ENCODE results near the gene BTLA.
"Not testable (repeated sequence)": the region's sequence is repeated elsewhere in the genome, so short reads cannot be mapped to it uniquely, and the experiment has no call there.

BTLA gene

GRCh38 chr3:112489674-112490479 lies 9.4 kb downstream of the BTLA start:
- no peak for DNase-seq

DNA sequence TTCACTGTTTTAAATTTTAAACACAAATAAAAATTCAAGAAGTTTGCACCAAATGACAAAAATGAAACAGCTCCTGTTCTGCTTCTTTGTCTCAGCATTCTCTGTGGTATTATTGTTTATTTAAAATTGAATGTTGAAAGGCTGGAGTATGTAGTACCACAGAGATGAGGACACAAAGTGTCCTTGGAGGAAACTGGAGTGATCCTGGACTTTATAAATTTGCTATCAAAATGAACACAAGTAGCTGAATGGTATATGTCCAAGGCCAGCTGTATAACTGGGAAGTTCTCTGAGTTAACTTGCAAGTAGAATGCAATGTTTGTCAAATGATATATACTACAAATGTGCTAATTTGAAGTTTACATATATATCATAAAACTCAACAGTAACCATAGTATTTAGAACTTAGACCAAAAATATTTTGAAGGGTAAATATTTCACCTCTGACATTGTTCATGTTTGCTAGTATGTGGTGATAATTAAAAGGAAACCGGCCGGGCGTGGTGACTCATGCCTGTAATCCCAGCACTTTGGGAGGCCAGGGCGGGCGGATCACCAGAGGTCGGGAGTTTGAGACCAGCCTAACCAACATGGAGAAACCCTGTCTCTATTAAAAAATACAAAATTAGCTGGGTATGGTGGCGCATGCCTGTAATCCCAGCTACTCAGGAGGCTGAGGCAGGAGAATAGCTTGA lies 12.3 kb downstream of the BTLA start:
- peak; percentile 3 for DNase-seq

- no peak for DNase-seq
Measured at GRCh38 chr3:112484352-112484751, 14.9 kb downstream of the BTLA start.

GRCh38 chr3:112482675-112483074 lies 16.6 kb downstream of the BTLA start:
- no peak for DNase-seq

DNA sequence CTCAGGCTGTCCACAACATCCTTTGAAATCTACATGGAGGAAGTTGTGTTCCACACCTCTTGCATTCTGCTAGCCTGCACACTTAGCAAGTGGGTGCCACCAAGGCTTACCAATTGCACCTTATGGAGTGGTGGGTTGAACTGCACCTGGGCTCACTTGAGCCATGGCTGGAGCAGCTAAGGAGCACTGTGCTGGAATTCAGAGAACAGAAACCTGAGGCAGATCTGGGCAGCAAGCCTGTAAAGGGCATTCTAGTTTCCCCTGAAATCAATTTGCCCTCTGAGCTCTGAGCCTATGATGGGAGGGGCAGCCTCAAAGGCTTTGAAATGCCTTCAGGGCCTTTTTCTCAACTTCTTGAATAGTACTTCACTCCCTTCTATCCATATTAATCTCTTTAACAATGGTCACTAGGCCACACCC lies 18.0 kb downstream of the BTLA start:
- no peak for DNase-seq

DNA sequence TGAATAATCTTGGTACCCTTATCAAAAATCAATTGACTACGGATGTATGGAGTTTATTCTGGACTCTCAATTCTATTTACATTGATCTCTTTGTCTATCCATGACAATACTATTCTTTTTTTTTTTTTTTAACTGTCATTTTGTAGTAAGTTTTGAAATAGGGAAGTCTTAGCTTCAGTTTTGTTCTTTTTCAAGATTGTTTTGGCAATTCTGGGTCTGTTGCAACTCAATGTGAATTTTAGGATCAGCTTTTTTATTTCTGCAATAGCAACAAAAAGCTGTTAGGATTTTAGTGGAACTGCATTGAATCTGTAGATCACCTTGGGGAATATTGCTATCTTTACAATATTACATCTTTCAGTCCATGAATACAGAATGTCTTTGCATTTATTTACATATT lies 21.4 kb downstream of the BTLA start:
- DNase-seq: no peak

DNA sequence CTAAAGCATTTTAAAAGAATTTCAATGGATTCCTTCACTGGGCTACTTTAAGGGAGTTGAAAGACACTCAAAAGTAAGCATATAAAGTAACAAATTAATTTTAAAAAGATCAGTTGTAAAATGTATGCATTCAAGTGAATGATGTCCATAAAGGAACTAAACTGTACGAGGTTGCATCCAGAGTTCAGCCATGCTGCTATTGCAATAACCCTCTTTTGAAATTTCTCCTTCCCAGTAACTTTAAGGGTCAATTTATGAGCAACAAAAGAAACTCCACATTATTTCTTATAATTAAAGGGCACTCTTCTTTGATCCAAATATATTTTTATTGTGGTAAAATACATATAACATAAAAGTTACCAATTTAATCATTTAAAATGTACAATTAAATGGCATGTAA lies 22.9 kb downstream of the BTLA start:
- no peak for DNase-seq

DNA sequence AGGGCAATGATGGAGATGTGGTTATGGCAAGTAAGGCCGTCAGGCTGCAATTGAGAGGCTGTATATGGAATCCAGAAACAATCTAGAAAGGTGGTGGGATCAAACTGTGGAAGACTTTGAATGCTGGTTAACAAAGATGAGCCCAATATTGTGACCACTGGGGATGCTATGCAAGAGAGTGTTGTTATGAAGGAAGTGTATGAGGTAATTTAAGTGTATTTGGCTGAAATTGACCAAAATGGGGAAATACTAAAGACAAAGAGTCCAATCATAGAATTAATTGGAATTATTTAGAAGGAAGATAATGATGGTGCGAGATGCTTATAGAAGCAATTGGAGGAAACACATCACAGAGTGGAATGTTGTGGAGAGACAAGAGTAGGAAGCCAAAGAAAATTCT lies 24.5 kb downstream of the BTLA start:
- no peak for DNase-seq

- no peak for DNase-seq
Measured at GRCh38 chr3:112472691-112473090, 26.6 kb downstream of the BTLA start.

DNA sequence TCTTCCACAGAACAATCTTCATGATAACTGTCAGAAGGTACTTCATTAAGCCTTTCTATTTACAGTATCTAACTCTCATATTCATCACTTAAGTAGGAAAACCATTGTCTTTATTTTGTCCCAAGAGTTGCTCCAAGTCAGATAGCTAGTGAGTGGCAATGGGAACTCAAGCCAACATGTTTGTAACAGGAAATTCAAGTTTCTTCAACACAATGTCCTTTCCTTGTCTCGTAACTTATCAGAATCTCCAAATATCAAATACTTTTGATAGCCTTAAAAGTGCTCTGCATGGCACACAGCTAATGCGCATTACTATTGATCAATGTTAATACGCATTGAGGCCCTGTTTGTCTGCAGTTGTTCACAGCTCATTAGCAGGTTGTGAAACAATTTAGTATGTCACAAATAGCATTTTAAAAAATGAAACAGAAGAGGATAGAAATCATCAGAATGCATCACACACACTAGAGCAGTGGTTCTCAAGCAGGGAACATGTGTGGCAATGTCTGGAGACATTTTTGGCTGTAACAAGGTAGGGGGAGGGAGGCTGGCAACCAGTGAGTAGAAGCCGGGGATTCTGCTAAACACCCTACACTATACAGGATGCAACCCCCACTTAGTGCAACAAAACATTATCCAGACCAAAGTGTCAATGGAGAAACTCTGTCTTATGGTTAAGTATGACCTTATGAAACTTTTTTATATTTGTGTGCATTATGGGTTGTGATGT lies 27.5 kb downstream of the BTLA start:
- DNase-seq: no peak

GRCh38 chr3:112470788-112471187 lies 28.5 kb downstream of the BTLA start:
- peak; percentile 55 for DNase-seq

- no peak for DNase-seq
Measured at GRCh38 chr3:112469671-112470070, 29.6 kb downstream of the BTLA start.

DNA sequence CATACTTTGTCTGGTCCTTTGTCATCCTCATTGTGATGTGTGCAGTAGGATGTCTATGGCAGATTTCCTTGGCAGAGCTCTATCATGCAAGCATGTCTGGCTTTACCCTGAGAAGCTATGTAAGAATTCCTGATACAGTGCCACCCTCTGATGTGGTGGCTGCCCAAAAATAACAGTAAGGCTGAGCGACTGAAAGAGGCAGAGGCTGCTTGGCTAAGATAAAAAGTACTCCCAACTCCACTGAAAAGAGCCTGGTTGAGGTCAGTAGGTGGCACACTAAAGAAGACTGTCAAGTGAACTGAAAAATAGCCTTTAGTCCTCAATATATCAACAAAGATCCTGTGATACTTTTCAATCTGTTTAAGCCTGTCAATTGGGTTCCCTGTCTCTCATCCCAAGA lies 31.7 kb downstream of the BTLA start:
- DNase-seq: no peak

DNA sequence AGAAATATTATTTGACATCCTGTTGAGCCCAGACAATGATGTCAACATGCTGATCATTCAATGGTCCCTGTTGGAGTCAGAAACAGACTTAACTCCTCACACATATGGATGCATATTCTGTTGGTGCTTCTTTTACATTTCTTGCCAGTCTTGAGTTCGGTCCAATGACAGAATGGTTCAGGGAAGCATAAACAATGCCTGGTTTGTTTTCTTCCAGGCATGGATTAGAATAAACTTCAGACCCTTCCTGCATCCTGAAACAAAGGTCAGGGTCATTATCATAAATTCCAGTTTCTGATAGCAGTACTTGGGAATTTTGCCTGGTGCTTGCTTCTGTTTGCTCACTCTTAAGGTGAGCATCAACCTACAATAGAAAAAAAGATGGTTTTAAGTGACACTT lies 33.3 kb downstream of the BTLA start:
- no peak for DNase-seq

- DNase-seq: no peak
Measured at GRCh38 chr3:112464264-112464663, 35.0 kb downstream of the BTLA start.

DNA sequence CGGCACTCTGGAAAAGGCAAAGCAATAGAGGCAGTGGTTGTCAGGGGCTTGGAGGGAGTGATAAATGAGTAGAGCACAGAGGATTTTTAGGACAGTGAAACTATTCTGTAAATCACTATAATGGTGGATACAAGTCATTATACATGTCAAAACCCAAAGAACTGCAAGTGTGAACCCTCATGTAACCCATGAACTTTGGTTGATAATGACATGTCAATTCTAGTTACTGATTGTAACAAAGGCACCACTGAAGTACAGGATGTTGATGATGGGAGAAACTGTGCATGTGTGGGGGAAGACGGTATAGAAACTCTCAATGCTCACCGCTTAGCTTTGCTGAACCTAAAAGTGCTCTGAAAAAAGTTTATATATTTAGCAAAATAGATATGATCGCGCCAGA lies 36.0 kb downstream of the BTLA start:
- no peak for DNase-seq

- not testable (repeated sequence) for DNase-seq
Measured at GRCh38 chr3:112461787-112462186, 37.5 kb downstream of the BTLA start.

DNA sequence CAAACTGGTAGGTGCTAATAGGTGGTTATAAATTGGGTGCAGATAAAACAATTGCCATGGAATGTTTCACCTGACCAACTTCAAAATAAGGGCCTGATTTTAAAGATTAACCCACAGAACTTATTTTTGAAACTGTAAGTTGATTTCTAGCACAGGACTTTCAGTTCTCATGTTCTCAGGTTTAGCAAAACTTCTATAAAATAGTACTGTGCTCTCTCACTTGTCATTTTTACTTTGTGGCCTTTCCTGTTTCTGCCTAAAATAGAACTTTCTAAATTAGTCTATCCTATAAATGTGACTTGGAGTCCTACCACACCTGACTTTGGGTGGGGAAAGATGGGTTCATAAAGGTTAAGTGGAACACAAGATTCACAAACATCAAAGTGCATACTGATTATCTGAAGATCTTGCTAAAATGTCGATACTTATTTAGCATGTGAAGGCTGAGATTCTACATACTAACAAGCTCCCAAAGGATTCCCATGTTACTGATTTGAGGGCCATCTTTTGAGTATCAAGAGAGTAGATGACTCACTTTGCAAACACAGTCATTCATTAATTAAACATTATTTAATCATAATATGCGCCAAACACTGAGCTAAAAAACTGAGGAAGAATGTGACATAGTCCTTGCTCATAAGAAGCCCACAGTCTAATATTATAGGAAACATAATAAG lies 38.6 kb downstream of the BTLA start:
- DNase-seq: no peak

DNA sequence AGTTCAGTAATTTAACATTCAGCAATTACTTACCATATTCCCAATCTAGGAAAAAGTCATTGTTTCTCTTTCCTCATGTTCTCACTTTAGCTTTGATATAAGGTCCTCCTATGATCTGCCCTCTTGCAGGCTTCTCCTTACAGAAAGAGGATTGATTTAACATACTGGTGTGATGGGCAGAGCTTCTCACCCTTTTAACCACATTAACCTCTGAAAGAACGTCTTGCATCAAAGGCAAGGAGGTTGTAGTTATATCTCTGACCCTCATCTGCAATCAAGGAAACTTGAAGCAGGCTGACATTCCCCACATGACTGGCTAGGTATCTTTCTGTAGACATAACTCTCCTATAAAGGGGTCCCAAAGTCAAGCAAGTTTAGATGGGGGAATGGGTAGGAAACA lies 39.5 kb downstream of the BTLA start:
- DNase-seq: no peak

DNA sequence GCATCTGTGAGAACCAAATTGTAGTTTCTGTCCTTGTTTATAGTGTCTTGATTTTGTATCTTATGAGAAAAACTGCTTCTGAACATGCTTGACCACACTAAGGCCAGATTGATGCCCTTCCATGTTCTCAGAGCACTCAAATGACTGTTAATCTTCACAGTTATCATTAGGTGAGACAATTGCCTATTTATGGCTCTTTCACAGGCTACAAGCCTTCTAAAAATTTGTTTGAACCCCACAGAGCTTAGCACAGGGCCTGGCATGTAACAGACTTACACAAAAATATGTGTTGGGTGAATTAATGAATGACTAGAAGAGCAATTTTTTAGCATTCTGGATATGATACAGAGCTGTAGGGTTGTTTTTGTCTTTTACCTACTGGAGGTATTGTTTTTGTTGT lies 43.1 kb downstream of the BTLA start:
- DNase-seq: no peak

DNA sequence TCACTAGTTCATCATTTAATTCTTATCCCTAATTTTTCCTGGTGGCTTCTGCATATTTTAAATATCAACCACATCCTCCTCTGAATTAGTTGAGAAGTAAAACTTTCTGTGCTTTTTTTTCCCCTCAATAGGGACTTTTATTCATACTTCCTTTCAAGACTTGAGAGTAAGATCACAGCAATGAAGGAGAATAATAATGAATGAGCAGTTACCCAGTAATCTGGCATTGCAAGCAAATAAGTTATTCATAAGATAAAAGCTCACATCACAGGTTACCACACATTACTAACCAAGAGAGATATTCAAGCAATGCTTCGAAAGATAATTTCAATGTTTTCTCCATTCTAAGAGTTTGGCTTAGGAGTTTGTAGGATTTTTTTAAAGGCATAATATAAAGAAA lies 50.3 kb downstream of the BTLA start:
- DNase-seq: peak; percentile 38

GRCh38 chr3:112446343-112446742 lies 52.9 kb downstream of the BTLA start:
- peak; percentile 70 for DNase-seq

- DNase-seq: peak; percentile 50
Measured at GRCh38 chr3:112445839-112446238, 53.4 kb downstream of the BTLA start.

Measured in fibroblast of upper back skin (primary cell).